HG02938 (cell line): ENCODE measurements around the gene SPTLC1.

Experiments used
- ATAC-seq: cut with Tn5 transposase; IDR thresholded peaks from one replicate; pipeline ENCODE4 v1.9.1; 2021; ENCODE audit warnings: mild to moderate bottlenecking, moderate library complexity; ENCODE audit not compliant: unreplicated experiment

The SPTLC1 gene

DNA sequence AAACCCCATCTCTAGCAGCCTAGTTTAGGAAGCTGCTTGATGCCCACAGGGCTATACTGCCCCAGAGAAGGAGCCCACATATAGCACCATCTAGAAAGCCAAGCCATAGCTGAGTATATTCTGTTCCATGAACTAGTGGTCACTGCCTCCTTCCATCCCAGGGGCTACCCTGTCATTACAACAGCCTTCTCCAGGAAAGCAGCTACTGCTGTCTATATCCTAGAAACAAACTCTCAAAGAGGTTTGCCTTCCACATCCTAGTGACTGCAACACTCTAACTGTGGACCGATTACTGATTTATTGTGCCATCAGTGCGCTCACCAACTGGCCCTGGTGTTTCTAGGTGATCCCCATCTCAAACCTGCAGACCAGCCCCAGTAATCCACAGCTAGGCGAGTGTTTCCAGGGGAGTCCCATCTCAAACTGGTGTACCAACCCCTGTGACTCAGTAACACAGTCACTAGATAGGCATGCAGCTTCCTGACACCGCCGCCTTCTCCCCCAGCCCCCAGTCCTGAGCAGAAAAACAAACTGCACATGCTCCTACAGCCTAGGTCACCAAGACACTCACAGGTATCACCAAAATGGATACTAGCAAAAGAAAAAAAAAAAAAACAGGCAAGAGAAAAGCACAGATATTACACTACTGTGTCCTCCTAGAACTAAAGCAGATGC lies 14.8 kb downstream of the SPTLC1 start:
- ATAC-seq: no peak

DNA sequence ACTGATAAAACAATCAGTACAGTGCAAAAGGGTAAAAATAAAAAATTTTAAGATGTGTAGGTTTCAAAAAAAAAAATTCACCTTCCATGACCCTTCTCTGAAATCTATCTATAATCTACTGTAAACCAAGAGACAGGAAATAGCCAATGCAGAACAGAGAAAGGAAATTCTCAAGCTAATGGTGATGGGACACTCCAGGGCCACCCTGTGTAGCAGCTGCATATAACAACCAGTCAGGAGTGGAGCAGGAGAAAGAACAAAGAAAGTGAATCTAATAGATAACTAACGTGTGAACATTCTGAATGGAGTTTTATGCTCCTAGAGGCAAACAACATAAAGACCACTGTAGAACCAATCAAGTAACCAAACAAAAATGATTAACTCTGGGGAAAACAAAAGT lies 16.6 kb downstream of the SPTLC1 start:
- ATAC-seq: no peak

GRCh38 chr9:92097997-92098482 lies 17.2 kb downstream of the SPTLC1 start:
- no peak for ATAC-seq

DNA sequence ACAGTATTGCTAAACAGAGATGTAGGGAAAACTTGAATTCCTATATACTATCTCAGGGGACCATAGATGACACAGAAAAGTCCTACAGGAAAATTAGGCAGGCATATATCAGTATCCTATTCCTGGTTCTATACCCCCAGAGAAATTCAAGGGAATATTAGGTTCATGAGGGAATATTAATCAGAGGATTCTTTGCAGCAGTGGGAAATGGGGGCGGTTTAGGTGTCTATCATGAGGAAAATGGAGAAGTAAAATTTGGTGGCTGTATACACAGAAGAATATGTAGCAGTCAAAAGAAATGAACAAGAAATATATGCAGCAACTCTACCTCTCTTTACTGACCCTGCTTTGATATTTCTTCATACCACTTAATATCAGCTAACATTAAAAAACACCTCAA lies 20.0 kb downstream of the SPTLC1 start:
- ATAC-seq: no peak

DNA sequence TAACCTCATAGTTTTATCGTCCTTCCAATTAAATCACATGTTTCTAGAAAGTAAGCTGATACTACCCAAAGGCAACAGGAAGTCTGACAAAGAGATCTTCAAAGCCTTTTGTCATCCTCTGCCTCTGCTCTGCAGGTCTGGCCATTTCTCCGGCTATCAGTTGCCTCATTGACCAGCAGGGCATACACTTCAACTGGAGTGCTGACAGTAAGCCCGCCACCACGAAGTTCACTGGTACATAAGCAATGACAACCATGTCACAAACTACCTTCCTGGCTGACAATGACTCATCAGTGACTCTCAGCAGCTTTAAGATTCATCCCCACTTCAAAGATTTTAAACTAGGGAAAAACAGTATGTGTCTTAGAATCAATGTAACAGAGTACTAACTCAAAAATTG lies 20.6 kb downstream of the SPTLC1 start:
- no peak for ATAC-seq

DNA sequence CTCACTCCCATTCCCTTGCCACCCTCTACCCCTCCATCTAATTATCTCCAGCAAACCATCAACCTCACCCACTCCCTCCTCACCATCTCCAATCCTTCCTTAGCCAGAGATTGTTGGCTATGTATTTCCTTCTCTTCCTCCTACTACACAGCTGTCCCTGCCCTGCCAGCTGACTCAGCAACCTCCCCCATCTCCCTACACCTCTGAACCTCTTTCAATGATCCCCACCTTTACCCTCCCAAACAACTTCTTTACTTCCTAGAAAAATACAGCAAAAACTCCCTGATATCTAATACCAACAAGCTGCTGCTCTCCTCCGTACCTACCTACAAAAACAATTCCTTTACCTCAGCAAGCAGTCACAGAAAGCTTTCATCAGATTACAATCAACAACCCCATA lies 37.3 kb downstream of the SPTLC1 start:
- no peak for ATAC-seq

GRCh38 chr9:92071634-92072033 lies 43.6 kb downstream of the SPTLC1 start:
- ATAC-seq: no peak

DNA sequence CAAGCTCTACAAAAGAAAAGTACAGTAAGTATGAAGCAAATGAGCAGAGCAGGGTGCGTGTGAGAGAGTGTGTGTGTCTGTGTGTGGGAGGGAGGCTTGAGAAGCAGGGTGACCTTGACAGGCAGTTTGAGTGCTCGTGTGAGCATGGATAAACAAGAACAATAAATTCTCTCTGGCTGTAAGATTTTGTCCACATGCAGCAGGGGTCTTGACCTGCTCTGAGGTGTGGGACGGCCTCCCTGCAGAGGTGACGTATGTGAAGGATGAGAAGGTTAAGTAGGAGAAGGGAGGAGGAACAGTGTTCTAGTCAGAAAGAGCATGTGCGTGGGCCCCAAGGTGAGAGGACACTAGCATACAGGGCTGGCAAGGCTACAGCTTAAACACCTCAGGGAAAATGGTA lies 49.0 kb downstream of the SPTLC1 start:
- ATAC-seq: no peak

DNA sequence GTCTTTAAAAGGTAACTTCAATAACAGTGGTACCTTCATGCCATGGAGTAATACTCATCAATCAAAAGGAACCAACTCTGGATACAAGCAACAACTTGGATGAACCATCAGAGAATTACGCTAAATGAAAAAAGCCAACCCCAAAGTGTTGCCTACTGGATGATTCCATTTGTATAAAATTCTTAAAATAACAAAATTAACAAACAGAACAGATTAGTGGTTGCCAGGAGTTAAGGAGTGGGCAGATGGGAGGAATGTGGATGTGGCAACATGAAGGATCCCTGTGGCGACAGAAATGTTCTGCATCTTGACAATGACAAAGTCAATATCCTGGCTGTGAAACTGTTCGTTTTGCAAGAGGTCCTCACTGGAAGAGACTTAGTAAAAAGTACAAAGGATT lies 50.5 kb downstream of the SPTLC1 start:
- no peak for ATAC-seq

- no peak for ATAC-seq
Observed at GRCh38 chr9:92061184-92061583, 54.0 kb downstream of the SPTLC1 start.

- no peak for ATAC-seq
Observed at GRCh38 chr9:92059661-92060060, 55.6 kb downstream of the SPTLC1 start.

- ATAC-seq: no peak
Observed at GRCh38 chr9:92058723-92059444, 56.3 kb downstream of the SPTLC1 start.

DNA sequence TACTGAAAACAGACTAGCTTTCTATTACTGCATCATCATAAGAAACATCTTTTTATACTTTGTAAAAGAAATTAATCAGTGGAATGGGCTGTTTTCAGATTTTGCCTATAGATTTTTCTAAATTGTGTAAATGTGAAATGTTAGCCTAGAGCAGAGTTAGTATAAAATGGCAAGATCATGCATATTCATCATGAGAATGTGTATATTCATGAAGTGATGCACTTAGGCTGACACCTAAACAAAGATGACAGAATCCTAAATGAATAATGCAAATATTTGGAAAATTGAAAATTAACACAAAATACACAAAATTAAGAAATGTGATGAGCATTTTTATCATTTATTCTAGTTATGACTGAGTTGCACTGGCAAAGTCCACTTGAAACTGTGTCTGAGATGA lies 57.2 kb downstream of the SPTLC1 start:
- no peak for ATAC-seq

- ATAC-seq: no peak
Observed at GRCh38 chr9:92057226-92057625, 58.0 kb downstream of the SPTLC1 start.

DNA sequence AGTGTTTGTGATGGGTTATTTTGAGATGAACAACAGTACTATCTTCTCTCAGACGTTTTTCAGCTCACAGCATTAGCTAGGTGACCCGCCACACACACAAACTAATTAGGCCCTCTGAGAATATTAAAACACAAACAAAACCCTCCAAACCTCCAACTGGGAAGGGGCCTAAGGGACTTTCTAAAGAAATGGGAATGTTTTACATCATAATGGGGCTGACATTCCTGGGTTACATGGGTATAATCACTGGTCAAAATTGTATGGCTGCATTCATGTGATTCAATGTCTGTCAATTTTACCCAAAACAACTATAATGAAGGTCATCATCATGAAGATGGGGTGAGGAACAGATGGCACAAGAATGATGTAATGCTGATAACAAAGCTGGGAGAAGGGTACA lies 59.6 kb downstream of the SPTLC1 start:
- ATAC-seq: no peak

- ATAC-seq: no peak
Observed at GRCh38 chr9:92048924-92049625, 66.1 kb downstream of the SPTLC1 start.

GRCh38 chr9:92047500-92047899 lies 67.7 kb downstream of the SPTLC1 start:
- ATAC-seq: no peak

- ATAC-seq: no peak
Observed at GRCh38 chr9:92046676-92047075, 68.5 kb downstream of the SPTLC1 start.

GRCh38 chr9:92044936-92045335 lies 70.3 kb downstream of the SPTLC1 start:
- no peak for ATAC-seq

DNA sequence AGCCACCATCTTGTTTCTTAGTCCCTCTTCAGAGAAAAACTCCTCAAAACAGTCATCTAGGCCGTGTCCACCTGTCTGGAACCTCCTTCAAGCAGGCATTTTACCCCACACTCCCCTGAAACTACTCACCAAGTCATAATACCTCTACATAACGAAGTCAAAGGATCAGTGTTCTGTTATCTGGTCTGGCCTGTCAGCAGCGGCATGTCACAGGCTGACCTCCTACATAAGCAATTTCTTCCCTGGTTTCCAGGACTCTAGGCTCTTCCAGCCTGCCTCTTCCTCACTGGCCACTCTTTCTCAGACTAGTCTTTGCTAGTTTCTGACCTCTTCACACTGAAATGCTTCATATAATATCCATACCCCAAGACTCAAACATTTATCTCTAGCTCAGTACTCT lies 72.2 kb downstream of the SPTLC1 start:
- no peak for ATAC-seq

GRCh38 chr9:92042260-92042659 lies 73.0 kb downstream of the SPTLC1 start:
- no peak for ATAC-seq

DNA sequence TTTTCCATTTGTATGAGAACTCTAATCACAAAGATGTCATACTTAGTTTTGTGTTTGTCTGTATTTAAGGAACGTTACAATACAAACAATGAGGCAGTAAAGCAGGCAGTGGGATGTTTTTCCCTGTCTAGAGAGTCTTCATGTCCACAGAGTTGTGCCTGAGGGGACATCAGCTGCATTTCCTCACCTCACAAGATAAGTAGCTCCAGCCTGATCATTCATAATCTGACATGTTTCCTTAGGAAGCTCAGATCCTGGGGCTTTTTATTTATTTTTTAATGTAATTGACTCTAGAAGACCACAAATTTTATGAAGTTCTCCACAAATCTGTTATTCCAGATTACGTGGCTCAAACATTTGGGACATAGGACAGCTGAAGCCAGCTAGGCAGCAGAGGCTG lies 78.5 kb downstream of the SPTLC1 start:
- no peak for ATAC-seq
